ENCODE results near the gene ULK4. TPM values are rescaled to one million over a fixed set of nuclear protein-coding genes. Genes with fewer than 3 reads are reported as not detected.

ULK4 gene
- 5.2 and 9.2 TPM in 2 replicates for total RNA-seq

DNA sequence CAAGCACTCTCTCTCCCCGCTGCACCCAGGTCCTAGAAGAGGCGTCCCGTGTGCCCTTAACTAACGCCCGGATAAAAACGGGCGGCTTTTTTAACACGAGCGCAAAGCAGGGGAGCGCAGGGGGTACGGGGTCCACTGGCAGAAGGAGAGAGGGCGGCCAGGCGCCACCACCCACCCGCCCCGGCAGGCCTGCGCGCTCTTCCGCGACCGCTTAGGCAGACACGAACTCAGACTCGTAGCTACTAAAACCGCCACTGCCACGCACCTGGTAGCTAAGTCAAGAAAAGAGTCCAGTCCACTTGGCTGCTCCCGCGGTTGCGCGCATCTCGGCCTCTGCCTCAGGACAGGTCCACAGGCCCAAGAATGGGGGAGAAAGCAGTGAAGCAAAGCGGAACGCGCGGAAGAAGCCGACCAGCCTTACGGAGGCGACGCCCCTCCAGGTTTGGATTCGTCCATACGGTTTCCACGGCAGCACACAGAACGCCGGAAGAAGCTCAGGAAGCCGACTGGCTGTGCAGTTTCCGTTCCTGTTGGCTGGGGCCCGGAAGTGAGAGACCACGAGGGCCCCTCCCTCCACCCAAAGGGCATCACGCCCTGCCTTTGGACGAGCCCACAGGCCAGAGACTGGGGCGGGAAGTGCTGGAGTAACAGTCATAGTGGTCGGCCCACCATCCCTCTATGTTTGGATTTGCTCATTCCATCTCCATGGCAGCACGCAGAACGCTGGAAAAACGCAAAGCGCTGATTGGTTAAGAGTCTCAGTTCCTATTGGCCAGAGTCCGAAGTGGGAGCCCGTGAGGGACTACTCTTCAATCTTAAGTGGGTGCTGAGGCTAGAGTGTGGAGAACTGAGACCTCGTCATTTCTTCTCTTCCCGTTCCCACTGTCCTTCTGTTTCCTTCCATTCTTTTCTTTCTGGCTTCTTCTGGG is at the start of gene ULK4:
TSS of gene ULK4 (minus strand) at position 353 of the 929 bp plus-strand sequence. CDS start 7,344 bp downstream, outside the sequence.

DNA sequence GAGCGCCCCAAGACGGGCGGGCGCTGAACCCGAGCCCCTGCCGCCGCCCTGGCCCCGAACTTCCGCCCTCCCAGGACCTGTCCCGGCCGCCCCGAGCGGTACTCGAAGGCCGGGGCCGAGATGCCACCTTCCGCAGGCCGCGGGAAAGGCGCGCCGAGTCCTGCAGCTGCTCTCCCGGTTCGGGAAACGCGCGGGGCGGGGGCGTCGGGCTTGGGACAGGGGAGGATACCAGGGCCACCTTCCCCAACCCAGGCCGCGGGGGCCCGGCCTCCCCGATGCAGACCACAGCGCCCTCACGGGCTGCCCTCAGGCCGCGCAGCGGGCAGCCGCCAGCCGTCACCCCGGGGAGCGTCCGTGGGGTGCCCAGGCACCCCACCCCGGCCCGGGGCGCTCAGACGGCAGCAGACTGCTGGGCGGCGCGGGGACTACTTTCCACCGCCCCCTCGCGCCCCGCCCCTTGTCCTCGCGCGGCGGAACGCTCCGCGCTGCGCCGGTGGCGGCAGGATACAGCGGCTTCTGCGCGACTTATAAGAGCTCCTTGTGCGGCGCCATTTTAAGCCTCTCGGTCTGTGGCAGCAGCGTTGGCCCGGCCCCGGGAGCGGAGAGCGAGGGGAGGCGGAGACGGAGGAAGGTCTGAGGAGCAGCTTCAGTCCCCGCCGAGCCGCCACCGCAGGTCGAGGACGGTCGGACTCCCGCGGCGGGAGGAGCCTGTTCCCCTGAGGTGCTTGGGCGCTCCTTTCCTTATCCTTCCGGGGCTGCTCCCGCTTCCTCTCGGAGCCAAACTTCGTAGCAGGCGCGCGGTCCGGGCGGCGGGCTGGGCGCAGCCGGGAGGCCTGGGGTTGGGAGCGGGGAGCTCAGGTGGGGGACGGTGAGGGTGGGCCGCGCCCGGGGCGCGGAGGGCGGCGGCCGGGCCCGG is 762.7 kb downstream of the ULK4 start, which contains the start of gene CTNNB1:
TSS of gene CTNNB1 (plus strand) at position 556 of the 916 bp plus-strand sequence. CDS start 24,564 bp downstream, outside the sequence.

Other genes starting within 250 kb of the ULK4 start
- 15.7 and 27.9 TPM in 2 replicates for gene TRAK1, start 129.3 kb upstream of the ULK4 start, total RNA-seq

Data from pericardium fibroblast (primary cell).